Astrocyte (in vitro differentiated cells and primary cell): ENCODE data around the gene WFS1. TPM values are rescaled to one million over a fixed set of nuclear protein-coding genes. Genes with fewer than 3 reads are reported as not detected.

ENCODE experiments used
- DNase-seq: peaks from one replicate; pipeline ENCODE4 v3.0.0-alpha.2; 2010; ENCODE audit warnings: low read depth
- FAIRE-seq: peaks from 2 replicates; lab custom pipeline; 2011; peaks lifted over from hg19 to GRCh38; lab: Jason Lieb, UNC
- H2AFZ ChIP-seq: 2 replicates; pipeline ENCODE4 v1.6.0; 2012; ENCODE audit warnings: low read depth, low read length, inconsistent platforms
- H3K27ac ChIP-seq: 2 replicates; pipeline ENCODE4 v1.5.1; 2011; ENCODE audit warnings: low read depth, low read length, inconsistent platforms
- H3K27me3 ChIP-seq: 2 replicates; pipeline ENCODE4 v1.6.0; 2011; ENCODE audit warnings: low read length, inconsistent platforms; ENCODE audit not compliant: insufficient read depth
- H3K36me3 ChIP-seq: 2 replicates; pipeline ENCODE4 v1.5.1; 2011; ENCODE audit warnings: low read length, inconsistent platforms; ENCODE audit not compliant: insufficient read depth
- H3K4me1 ChIP-seq: 2 replicates; pipeline ENCODE4 v1.5.1; 2011; ENCODE audit warnings: low read length, inconsistent platforms; ENCODE audit not compliant: insufficient read depth
- H3K4me2 ChIP-seq: 2 replicates; pipeline ENCODE4 v1.6.0; 2012; ENCODE audit warnings: low read length, inconsistent platforms
- H3K4me3 ChIP-seq: 2 replicates; pipeline ENCODE4 v1.5.1; 2011; ENCODE audit warnings: low read depth, mild to moderate bottlenecking, low read length, inconsistent platforms; ENCODE audit not compliant: insufficient read depth
- H3K79me2 ChIP-seq: 2 replicates; pipeline ENCODE4 v1.6.0; 2012; ENCODE audit warnings: mild to moderate bottlenecking, low read length, inconsistent platforms; ENCODE audit not compliant: insufficient read depth
- H3K9ac ChIP-seq: 2 replicates; pipeline ENCODE4 v1.6.0; 2012; ENCODE audit warnings: mild to moderate bottlenecking, low read length, inconsistent platforms
- H3K9me3 ChIP-seq: 2 replicates; pipeline ENCODE4 v1.5.1; 2012; ENCODE audit warnings: low read depth, mild to moderate bottlenecking, low read length, inconsistent platforms; ENCODE audit not compliant: insufficient read depth
- H4K20me1 ChIP-seq: 2 replicates; pipeline ENCODE4 v1.6.0; 2012; ENCODE audit warnings: low read length, inconsistent platforms; ENCODE audit not compliant: insufficient read depth
- H3K27ac Mint-ChIP-seq: one replicate; pipeline ENCODE4 v1.8.0; 2021; ENCODE audit warnings: mild to moderate bottlenecking, mixed read lengths; ENCODE audit not compliant: unreplicated experiment
- H3K27me3 Mint-ChIP-seq: one replicate; pipeline ENCODE4 v1.8.0; 2021; ENCODE audit warnings: low read depth, mixed read lengths; ENCODE audit not compliant: unreplicated experiment
- H3K36me3 Mint-ChIP-seq: one replicate; pipeline ENCODE4 v1.8.0; 2021; ENCODE audit warnings: low read depth, mixed read lengths; ENCODE audit not compliant: unreplicated experiment
- H3K4me1 Mint-ChIP-seq: one replicate; pipeline ENCODE4 v1.8.0; 2021; ENCODE audit warnings: low read depth, mixed read lengths; ENCODE audit not compliant: unreplicated experiment
- H3K4me3 Mint-ChIP-seq: one replicate; pipeline ENCODE4 v1.8.0; 2021; ENCODE audit warnings: mild to moderate bottlenecking, moderate library complexity, mixed read lengths; ENCODE audit not compliant: unreplicated experiment
- H3K9me3 Mint-ChIP-seq: one replicate; pipeline ENCODE4 v1.8.0; 2021; ENCODE audit warnings: mild to moderate bottlenecking, mixed read lengths; ENCODE audit not compliant: unreplicated experiment
- CTCF ChIP-seq: IDR thresholded peaks from 2 replicates; pipeline ENCODE4 v1.5.1; 2011; ENCODE audit warnings: low read depth, mild to moderate bottlenecking, inconsistent platforms, low read length, moderate library complexity; ENCODE audit not compliant: insufficient read depth
- EZH2 ChIP-seq: IDR thresholded peaks from 2 replicates; pipeline ENCODE4 v1.6.1; 2012; ENCODE audit warnings: mild to moderate bottlenecking, low read length, inconsistent platforms; ENCODE audit not compliant: insufficient read depth
- total RNA-seq: library from RNA; stranded (reverse); gene quantifications from 2 replicates; pipeline ENCODE4 v1.2.1, GENCODE V29; 2021

WFS1 gene
- total RNA-seq, 1 donor from 2014 or later = 39.0 TPM

- no peaks in the 10 kb centered on the region for H3K9me3 Mint-ChIP-seq
Observed at GRCh38 chr4:6235901-6236640, 33.6 kb upstream of the WFS1 start.

GRCh38 chr4:6236816-6237390, 32.7 kb upstream of the WFS1 start:
- no peak for FAIRE-seq
- Histone ChIP-seq H3K27ac (no peak overlapping the region), H2AFZ (no peak overlapping the region), H3K9ac (no peak overlapping the region), H3K79me2 (no peaks in the 10 kb centered on the region), H4K20me1 (no peaks in the 10 kb centered on the region), H3K4me3 (no peak overlapping the region), H3K27me3 (peaks cover 2% of the 10 kb centered on the region), H3K4me1 (no peaks in the 10 kb centered on the region), H3K9me3 (no peaks in the 10 kb centered on the region), H3K36me3 (no peaks in the 10 kb centered on the region), H3K4me2 (no peak overlapping the region)
- H3K27me3 Mint-ChIP-seq = peaks cover 14% of the 10 kb centered on the region
- no peaks in the 10 kb centered on the region for H3K36me3 Mint-ChIP-seq
- no peak for TF ChIP-seq EZH2
- TF ChIP-seq CTCF = no peak
- DNase-seq = no peak
- no peak overlapping the region for H3K4me3 Mint-ChIP-seq
- no peaks in the 10 kb centered on the region for H3K9me3 Mint-ChIP-seq
- no peak overlapping the region for H3K27ac Mint-ChIP-seq
- no peaks in the 10 kb centered on the region for H3K4me1 Mint-ChIP-seq

More at GRCh38 chr4:6235901-6236640, 33.6 kb upstream of the WFS1 start:
- H3K9ac ChIP-seq = no peak overlapping the region
- no peaks in the 10 kb centered on the region for H3K36me3 ChIP-seq
- TF ChIP-seq EZH2 = no peak
- DNase-seq (no peak), FAIRE-seq (no peak)
- no peak overlapping the region for H3K4me3 ChIP-seq
- H3K79me2 ChIP-seq = no peaks in the 10 kb centered on the region
- no peak overlapping the region for H3K4me2 ChIP-seq
- Mint-ChIP-seq H3K4me3 (no peak overlapping the region), H3K27me3 (peaks cover 13% of the 10 kb centered on the region), H3K36me3 (no peaks in the 10 kb centered on the region), H3K4me1 (no peaks in the 10 kb centered on the region), H3K27ac (no peak overlapping the region)
- H3K27me3 ChIP-seq = peaks cover 2% of the 10 kb centered on the region
- no peaks in the 10 kb centered on the region for H4K20me1 ChIP-seq
- H2AFZ ChIP-seq = no peak overlapping the region
- no peaks in the 10 kb centered on the region for H3K9me3 ChIP-seq
- H3K4me1 ChIP-seq = no peaks in the 10 kb centered on the region
- H3K27ac ChIP-seq = no peak overlapping the region

- no peaks in the 10 kb centered on the region for H3K4me1 Mint-ChIP-seq
- H3K4me3 Mint-ChIP-seq = no peak overlapping the region
- H3K9me3 Mint-ChIP-seq = peaks cover 9% of the 10 kb centered on the region
- no peak overlapping the region for H3K27ac ChIP-seq
- DNase-seq (no peak), FAIRE-seq (no peak)
- peaks cover 2% of the 10 kb centered on the region for H3K27me3 ChIP-seq
- peaks cover 3% of the 10 kb centered on the region for H3K36me3 Mint-ChIP-seq
- H3K79me2 ChIP-seq = no peaks in the 10 kb centered on the region
- H3K4me3 ChIP-seq = no peak overlapping the region
- no peak overlapping the region for H2AFZ ChIP-seq
- H3K36me3 ChIP-seq = no peaks in the 10 kb centered on the region
- H3K4me2 ChIP-seq = no peak overlapping the region
- no peak overlapping the region for H3K27ac Mint-ChIP-seq
- H4K20me1 ChIP-seq = no peaks in the 10 kb centered on the region
- H3K9me3 ChIP-seq = peaks cover 6% of the 10 kb centered on the region
- TF ChIP-seq EZH2 (no peak), CTCF (no peak)
- no peak overlapping the region for H3K9ac ChIP-seq
- H3K27me3 Mint-ChIP-seq = peaks cover 38% of the 10 kb centered on the region
- no peaks in the 10 kb centered on the region for H3K4me1 ChIP-seq
Observed at GRCh38 chr4:6239486-6239885, 30.2 kb upstream of the WFS1 start.
